Stimulated activated CD8-positive, alpha-beta memory T cell treated with anti-CD3 and anti-CD28 coated beads, Interleukin-15, amount 100 ng/mL, for 1 hour (primary cell): Measurements from ENCODE around the gene EPHA2.
"Not testable (repeated sequence)": the region's sequence is repeated elsewhere in the genome, so short reads cannot be mapped to it uniquely, and the experiment has no call there.

Experiments
- DNase-seq: peaks from one replicate; pipeline ENCODE4 v3.0.0-alpha.2; 2020; ENCODE audit warnings: low read depth

Gene EPHA2

GRCh38 chr1:16183765-16184556 is 28.1 kb upstream of the EPHA2 start:
- DNase-seq = no peak

GRCh38 chr1:16183179-16183578 is 27.3 kb upstream of the EPHA2 start:
- no peak for DNase-seq

GRCh38 chr1:16181887-16182719 is 26.2 kb upstream of the EPHA2 start:
- DNase-seq = no peak

- no peak for DNase-seq
Observed at GRCh38 chr1:16180291-16180824, 24.5 kb upstream of the EPHA2 start.

- DNase-seq = no peak
Observed at GRCh38 chr1:16178596-16179497, 23.0 kb upstream of the EPHA2 start.

- DNase-seq = no peak
Observed at GRCh38 chr1:16177306-16177705, 21.4 kb upstream of the EPHA2 start.

GRCh38 chr1:16176653-16177052 is 20.8 kb upstream of the EPHA2 start:
- no peak for DNase-seq

GRCh38 chr1:16175610-16176553 is 20.0 kb upstream of the EPHA2 start:
- no peak for DNase-seq

GRCh38 chr1:16174886-16175598 is 19.2 kb upstream of the EPHA2 start:
- no peak for DNase-seq

- no peak for DNase-seq
Observed at GRCh38 chr1:16174261-16174868, 18.5 kb upstream of the EPHA2 start.

GRCh38 chr1:16173447-16174260 is 17.8 kb upstream of the EPHA2 start:
- DNase-seq = no peak

- no peak for DNase-seq
Observed at GRCh38 chr1:16172964-16173446, 17.1 kb upstream of the EPHA2 start.

- DNase-seq = no peak
Observed at GRCh38 chr1:16172218-16172830, 16.5 kb upstream of the EPHA2 start.

- DNase-seq = no peak
Observed at GRCh38 chr1:16171314-16172151, 15.7 kb upstream of the EPHA2 start.

- no peak for DNase-seq
Observed at GRCh38 chr1:16170283-16170673, 14.4 kb upstream of the EPHA2 start.

- DNase-seq = no peak
Observed at GRCh38 chr1:16168622-16169360, 12.9 kb upstream of the EPHA2 start.

GRCh38 chr1:16168144-16168495 is 12.3 kb upstream of the EPHA2 start:
- DNase-seq = not testable (repeated sequence)
